GDM1 (cell line): ENCODE results near the gene KLHL30.
"Not testable (repeated sequence)": the region's sequence is repeated elsewhere in the genome, so short reads cannot be mapped to it uniquely, and the experiment has no call there.

Experiments
- DNase-seq: peaks from one replicate; lab custom pipeline; 2025; lab: John Stamatoyannopoulos, UW

KLHL30 gene

GRCh38 chr2:238163481-238164198, 25.2 kb downstream of the KLHL30 start:
- no peak for DNase-seq

GRCh38 chr2:238164906-238165287, 26.4 kb downstream of the KLHL30 start:
- DNase-seq: no peak

DNA sequence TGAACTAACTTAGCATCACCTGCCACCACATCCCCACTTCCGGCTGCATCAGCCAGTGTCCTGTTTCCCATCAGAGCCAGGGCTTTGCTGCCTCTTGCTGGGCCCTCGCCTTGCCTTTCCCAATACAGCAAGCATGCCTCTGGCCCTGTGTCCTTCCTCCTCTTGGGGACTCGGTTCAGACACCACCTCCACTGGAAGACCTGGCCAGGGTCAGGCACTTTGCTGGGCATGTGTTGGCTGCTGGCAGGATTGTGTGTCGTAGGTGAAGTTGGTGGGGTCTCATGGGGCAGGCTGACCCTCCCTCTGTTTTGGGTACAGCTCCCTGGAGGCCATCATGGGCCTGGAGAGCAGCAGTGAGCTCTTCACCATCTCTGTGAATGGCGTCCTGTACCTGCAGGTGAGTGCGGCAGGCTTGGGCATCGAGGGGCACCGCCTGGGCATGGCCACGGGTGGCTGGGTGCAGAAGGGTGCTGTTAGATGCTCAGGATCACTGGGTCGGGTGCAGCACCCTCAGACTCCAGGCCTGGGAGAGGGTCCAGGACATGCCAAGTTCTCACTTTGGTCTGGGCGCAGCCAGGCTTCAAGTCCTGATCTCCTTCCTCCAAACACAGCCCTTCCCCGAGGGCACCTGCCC, 26.9 kb downstream of the KLHL30 start:
- no peak for DNase-seq

GRCh38 chr2:238166391-238167343, 28.2 kb downstream of the KLHL30 start:
- DNase-seq: no peak

DNA sequence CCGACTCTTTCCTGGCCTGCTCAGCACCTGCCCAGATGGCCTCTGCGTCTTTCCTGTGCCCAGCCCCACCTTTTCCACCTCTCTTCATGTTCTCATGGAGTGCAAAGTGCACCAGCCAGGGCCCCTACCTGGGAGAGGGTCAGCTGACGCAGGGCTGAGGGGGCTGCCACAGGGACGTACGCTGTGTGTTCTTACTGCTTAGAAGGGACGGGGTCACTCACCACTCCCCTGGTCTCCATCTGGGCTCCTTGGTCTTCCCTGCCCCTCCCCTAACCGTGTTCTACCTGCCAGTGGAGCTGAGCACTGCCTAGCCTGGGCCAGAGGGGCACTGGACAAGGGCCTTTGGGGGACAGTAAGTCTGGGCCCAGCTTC, 28.9 kb downstream of the KLHL30 start:
- no peak for DNase-seq

- DNase-seq: no peak
Measured at GRCh38 chr2:238167761-238168160, 29.3 kb downstream of the KLHL30 start.

GRCh38 chr2:238168196-238169047, 30.0 kb downstream of the KLHL30 start:
- no peak for DNase-seq

DNA sequence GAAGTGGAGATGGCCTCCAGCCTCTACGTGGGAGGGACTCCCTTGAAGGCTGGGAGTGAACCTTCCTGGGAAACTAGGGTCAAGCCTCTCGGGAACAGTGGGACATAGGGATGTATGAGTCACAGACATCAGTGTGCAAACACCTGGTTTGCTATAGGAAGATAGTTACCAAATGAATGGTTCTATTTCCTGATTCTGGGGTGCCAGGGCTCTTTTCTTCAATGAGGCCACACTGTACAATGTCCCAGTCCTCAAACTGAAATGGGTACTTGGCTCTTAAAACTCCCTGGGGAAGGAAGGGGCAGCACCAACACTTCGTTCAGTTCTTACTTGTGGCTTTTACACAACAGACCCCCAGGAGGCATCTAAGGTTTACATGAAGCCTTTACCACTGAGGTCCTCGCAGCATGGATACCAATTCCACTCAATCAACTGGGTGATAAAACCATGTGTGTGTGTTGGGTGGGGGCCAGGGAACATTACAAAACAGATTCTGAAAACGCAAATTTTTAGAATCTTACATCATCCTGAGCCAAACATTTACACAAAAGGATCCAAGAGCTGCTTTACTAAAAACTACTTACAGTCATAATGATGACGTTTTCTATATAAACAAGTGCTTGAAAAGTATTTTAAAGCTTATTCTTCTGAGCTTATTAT, 30.7 kb downstream of the KLHL30 start:
- DNase-seq: no peak

DNA sequence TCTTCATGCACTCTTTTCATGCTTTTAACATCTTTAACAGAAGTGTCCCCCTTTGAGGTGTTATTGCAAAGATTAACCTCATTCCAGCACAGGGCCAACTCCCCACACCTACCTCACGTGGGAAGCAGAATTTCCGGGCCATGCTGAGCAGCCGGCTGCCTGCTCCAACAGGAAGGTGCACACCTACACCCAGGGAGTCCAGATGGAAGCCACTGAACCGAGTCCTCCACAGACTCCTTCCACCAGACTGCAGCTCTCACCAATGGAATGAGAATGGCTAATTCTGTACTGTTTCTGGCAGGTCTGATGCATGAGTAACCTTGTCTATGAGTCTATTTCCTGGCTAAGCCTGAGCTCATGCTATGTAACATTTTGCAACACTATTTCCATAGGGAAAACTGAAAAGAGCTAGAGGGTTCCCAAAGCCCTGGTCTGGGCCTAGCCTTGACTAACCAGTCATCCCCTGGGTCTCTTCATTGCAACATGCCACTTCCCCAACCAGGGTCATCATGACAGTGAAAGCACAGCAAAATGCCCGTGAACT, 31.3 kb downstream of the KLHL30 start:
- no peak for DNase-seq

- no peak for DNase-seq
Measured at GRCh38 chr2:238170386-238171071, 32.1 kb downstream of the KLHL30 start.

GRCh38 chr2:238171072-238171431, 32.6 kb downstream of the KLHL30 start:
- not testable (repeated sequence) for DNase-seq

DNA sequence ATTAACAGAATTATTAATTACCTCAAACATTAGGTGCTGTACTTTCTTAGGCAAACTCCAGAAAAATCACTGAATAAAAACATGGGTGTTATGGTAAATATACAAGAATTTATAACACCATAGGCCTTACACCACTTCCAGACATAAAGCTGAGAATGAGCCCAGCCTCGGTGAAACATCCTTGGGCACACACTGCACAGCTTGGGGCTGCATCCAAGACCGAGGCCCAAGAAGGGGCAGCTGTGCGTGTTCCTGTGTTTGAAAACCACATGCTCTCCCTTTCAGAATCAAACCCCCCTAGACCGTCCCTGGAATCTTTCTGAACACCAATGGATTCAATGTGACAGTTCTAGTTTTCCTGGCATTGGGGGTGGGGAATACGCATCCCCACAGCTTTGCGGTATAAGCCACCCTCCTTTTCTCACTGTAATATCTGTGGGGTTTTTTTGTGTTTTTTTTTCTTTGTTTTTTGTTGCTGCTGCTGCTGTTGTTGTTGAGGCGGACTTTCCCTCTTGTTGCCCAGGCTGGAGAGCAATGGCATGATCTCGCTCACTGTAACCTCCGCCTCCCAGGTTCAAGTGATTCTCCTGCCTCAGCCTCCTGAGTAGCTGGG, 33.2 kb downstream of the KLHL30 start:
- DNase-seq: no peak

DNA sequence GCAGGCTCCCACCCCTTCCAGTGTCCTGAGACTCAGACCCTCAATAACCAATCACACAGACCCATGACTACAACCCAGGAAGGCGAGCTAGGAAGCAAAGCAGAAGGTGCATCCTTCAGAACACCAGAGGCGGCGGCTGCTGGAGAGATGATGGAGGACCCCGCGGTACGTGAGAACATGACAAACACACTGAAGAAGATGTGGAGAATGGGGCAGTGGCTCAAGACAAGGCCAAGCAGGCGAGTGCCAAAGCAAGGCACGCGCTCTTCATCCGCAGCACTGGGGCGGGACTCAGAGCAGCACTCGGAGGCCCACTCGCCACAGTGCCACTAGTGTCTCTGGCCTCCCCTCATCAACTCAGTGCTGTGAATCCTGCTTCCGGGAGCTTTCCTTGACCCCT, 34.0 kb downstream of the KLHL30 start:
- DNase-seq: no peak

DNA sequence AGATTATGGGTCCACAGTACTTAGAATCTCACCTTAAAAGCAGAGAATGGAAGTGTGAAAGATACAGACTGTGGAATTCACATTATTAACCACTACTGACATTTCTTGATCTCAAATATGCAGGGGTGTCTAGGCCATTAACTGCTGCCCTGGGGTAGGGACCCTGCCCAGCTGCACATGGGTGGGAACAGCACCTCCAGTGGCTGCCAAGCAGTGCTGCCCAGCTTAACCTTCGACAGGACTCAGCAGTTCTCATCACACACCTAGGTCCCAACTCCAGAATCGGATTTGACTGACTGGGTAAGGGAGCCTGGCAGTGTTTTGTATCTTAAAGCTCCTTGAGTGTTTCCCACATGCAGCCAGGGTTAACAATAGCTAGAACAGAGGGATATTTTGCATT, 35.2 kb downstream of the KLHL30 start:
- DNase-seq: no peak

- DNase-seq: no peak
Measured at GRCh38 chr2:238174291-238174690, 35.8 kb downstream of the KLHL30 start.

DNA sequence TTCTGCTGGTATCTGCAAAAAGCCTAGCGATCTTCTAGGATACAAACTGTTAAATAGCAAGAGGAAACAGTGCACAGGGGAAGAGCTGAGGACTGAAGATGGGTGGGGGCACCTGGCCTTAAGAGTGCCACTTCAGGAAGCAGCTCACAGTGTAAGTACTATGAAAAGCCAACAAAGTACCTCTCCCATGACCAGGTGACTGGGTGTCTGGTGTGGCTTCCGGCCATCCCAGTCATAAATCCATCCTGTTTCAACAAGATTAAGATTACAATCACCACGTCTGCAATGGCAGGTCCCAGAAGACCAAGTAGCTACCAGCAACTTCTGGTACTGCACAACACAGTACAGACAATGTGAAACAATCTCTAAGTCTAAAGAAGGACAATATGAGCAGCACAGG, 36.2 kb downstream of the KLHL30 start:
- no peak for DNase-seq

GRCh38 chr2:238176613-238177012, 38.1 kb downstream of the KLHL30 start:
- DNase-seq: no peak

DNA sequence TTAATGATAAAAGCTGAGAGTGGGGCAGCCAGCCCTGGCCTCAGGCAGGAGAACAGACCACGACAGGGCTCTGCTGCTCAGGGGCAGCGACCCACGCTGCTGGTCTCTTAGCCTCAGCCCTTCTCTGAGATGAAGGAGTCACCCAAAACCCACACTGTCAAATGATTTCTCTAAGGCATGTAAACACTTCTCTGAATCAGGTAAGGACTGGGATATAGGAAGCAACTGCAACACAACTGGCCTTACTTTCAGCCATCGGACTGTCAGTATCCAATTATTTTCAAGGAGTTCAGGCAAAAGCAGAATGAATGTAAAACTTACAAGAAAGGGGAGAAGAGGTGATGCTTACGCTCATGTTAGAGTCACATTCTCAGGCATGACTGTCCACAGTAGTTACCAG, 42.1 kb downstream of the KLHL30 start:
- no peak for DNase-seq

DNA sequence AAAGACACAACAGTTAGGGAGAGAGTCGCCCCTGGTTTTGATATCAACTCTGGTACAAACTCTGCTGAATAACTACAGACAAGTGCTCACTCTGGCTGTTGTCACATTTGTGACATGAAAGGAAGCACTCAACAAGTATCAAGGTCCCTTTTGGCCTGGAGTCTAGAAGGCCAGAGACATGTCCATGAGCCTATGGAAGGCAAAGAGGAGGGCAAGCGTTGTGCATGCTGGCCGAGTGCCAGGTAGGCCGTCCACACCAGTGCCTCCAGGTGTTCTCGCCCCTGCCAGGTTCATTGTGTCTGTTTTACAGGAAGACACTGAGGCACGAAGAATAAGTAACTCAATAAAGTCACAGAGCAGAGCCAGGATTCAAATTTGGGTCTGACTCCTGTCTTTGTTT, 43.9 kb downstream of the KLHL30 start:
- DNase-seq: no peak

DNA sequence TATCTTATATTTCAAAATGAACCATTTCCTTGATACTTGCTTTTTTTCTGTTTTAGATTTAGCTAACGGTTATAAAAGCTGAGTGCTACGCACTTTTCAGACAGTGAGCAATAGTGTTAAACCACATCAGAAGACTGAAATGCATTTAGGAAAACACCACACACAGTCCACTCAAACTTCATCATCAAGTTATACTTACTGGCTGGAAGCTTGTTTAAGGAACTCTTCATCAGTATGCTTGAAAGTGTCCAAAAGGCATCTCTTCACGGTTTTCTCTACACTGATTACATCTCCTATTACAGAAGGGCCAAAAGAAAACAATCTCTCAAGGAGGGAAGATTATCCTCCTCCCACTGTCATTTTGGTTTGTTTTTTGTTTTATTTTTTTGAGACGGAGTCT, 45.4 kb downstream of the KLHL30 start:
- DNase-seq: no peak
